ENCODE measurements around the gene SLC27A5. TPM values are rescaled to one million over a fixed set of nuclear protein-coding genes. Genes with fewer than 3 reads are reported as not detected.

The SLC27A5 gene
- total and polyA plus RNA-seq, 12 donors = 2.2 to 7.9 (median 4.3) TPM

DNA sequence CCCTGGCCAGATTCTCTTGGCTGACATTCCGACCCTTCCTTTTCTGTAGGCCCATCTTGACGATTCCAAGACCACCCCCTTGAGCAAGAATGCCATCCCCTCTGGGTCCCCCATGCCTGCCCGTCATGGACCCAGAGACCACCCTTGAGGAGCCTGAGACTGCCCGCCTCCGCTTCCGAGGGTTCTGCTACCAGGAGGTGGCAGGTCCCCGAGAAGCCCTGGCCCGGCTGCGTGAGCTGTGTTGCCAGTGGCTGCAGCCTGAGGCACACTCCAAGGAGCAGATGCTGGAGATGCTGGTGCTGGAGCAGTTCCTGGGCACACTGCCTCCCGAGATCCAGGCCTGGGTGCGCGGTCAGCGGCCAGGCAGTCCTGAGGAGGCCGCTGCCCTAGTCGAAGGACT lies 34.7 kb downstream of the SLC27A5 start:
- H3K27ac ChIP-seq = peak overlapping the region in 8 of 10 donors; percentile 86 to 95 (median 89)
- H3K4me1 ChIP-seq = peaks cover 5 to 23% (median 18%) of the 10 kb centered on the region in 9 donors
- intact Hi-C loops (cut with DNase I) = no loop called here
- DNase-seq (no peak), ATAC-seq (no peak)
- H3K27me3 ChIP-seq = no peaks in the 10 kb centered on the region
- 86 to 87% methylated on average over 15 of the region's 15 CpGs for WGBS, 2 donors
- no peaks in the 10 kb centered on the region for H3K9me3 ChIP-seq
- TF ChIP-seq, protein P1, sequence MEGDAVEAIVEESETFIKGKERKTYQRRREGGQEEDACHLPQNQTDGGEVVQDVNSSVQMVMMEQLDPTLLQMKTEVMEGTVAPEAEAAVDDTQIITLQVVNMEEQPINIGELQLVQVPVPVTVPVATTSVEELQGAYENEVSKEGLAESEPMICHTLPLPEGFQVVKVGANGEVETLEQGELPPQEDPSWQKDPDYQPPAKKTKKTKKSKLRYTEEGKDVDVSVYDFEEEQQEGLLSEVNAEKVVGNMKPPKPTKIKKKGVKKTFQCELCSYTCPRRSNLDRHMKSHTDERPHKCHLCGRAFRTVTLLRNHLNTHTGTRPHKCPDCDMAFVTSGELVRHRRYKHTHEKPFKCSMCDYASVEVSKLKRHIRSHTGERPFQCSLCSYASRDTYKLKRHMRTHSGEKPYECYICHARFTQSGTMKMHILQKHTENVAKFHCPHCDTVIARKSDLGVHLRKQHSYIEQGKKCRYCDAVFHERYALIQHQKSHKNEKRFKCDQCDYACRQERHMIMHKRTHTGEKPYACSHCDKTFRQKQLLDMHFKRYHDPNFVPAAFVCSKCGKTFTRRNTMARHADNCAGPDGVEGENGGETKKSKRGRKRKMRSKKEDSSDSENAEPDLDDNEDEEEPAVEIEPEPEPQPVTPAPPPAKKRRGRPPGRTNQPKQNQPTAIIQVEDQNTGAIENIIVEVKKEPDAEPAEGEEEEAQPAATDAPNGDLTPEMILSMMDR (IDR thresholded peaks at IDR 0.05) = no peak
- H3K4me3 ChIP-seq = peak overlapping the region in 4 of 10 donors; percentile 58 to 75 (median 72)
- peaks cover 0 to 51% (median 8%) of the 10 kb centered on the region in 9 donors for H3K36me3 ChIP-seq

DNA sequence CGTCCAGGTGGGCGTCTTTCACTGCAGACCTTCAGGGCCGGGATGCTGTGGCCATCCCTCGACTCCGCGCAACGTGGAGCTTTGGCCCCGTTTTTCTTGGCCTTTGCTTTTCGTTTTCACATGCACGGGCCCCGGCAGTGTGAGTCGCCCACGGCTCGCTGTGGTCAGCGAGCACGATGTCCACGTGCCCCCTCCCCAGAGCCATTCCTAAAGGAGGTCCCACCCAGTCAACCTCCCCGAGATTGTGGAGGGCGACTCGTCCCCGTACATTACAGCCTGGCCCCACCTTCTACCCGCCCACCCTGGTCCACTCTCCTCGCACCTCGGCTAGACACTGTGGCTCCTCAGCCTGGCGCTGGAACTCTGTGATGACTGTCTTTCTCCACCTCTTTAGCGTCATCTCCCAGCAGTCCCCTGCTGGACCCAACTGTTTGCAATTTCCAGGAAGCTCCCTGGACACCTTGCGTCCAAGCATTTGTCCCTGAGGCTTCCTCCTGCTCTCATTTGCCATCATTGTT lies 35.2 kb downstream of the SLC27A5 start:
- 2% methylated on average over 27 of the region's 27 CpGs for WGBS, 2 donors
- no peaks in the 10 kb centered on the region for H3K9me3 ChIP-seq
- intact Hi-C loops (cut with DNase I) = no loop called here
- peaks cover 0 to 55% (median 11%) of the 10 kb centered on the region in 9 donors for H3K36me3 ChIP-seq
- H3K27ac ChIP-seq = peak overlapping the region; percentile 81 to 95 (median 87)
- TF ChIP-seq, protein P1 (IDR thresholded peaks at IDR 0.05) = no peak
- H3K4me3 ChIP-seq = peak overlapping the region; percentile 54 to 75 (median 66)
- peaks cover 5 to 23% (median 18%) of the 10 kb centered on the region in 9 donors for H3K4me1 ChIP-seq
- H3K27me3 ChIP-seq = no peaks in the 10 kb centered on the region
- DNase-seq (peak in 1 of 2 donors; percentile 31), ATAC-seq (peak in 5 of 8 donors; percentile 1 to 23 (median 9))

DNA sequence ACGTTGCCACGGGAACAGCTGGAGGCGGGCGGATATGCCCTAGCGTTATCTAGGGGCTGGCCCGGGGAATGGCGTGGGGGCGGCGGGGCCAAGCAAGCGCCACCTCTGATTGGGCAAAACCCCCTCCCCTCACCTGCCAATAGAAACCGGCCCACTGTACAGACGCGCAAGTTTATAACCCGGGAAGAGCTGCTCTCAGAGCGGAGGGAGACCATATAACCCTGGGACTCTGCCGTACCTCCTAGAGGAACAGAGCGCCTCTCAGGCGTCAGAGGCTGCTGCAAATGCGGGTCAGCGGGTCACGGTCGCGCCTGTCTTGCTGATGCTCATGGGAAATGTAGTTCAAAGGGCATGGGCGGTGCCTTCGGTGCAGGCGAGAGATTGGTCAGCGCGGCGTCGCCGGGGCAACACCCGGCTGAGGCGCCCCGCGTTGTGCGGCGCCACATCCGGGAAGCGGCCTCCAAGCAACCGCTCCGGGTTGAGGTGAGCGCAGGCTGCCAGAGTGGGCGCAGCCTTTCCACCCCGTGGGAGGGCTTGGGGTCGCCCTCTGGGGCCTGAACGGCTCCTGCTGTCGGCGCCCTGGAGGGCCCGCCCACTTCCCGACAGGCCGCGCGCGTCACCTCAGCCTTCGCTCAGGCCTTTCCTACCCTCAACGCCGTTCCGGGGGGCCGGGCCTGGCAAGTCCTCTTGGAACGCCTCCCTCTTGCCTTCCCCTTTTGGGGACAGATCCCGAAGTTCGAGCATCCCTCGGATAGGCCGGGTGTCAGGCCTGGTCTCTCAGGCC lies 35.9 kb downstream of the SLC27A5 start, which contains the start of gene ZNF446:
TSS of gene ZNF446 (plus strand) at position 639 of the 784 bp plus-strand sequence. CDS start 867 bp downstream, outside the sequence.
- TF ChIP-seq, protein P1 (IDR thresholded peaks at IDR 0.05) = peak in 1 of 9 donors; percentile 23
- Histone ChIP-seq H3K4me3 (peak within 1 kb of the TSS; percentile 54 to 75 (median 66)), H3K9me3 (no peaks in the 10 kb centered on the region), H3K27me3 (no peaks in the 10 kb centered on the region), H3K36me3 (peaks cover 0 to 54% (median 12%) of the 10 kb centered on the region in 9 donors), H3K4me1 (peaks cover 5 to 23% (median 18%) of the 10 kb centered on the region in 9 donors), H3K27ac (peak within 1 kb of the TSS; percentile 81 to 95 (median 87))
- ATAC-seq (peak; percentile 91 to 96 (median 95)), DNase-seq (peak; percentile 93 to 97)
- intact Hi-C loops (cut with DNase I) = no loop called here
- 0% methylated on average over 64 of the region's 64 CpGs for WGBS, 2 donors

DNA sequence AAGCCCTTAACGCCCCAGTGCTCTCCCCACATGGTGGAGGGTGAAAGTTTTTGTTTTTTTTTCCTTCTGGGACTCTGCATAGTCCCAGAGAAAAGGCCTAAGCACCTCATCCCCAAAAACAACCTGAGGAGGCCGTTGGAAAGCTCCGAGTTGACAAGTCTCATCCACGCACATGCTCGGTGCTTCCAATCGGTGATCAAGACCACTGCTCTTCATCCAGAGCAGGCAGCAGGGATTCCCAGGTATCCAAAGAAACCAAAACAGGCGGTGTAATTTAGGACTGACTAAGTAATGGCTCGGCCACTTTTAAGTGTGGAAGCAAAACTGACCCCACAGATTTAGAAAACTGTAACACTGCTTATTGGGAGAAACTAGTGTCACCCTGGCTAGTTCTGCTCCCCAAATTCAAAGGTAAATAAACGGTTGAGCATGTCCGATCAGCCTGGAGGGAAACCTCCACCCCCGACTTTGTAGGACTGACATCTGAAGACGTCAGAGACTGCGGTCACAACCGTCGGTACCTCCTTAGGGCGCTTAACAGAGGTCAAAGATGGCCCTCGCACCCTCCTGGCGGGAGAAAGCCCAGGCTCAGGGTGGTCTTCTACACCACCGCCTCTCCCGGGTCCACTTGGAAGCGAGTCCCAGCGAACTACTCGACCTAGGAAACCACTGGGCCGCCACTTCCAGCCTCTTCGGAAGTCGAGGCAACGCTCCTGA lies 36.6 kb downstream of the SLC27A5 start:
- no peak for DNase-seq
- WGBS, 2 donors = 24 to 25% methylated on average over 27 of the region's 27 CpGs
- TF ChIP-seq, protein P1 (IDR thresholded peaks at IDR 0.05) = no peak
- Histone ChIP-seq H3K27ac (peak overlapping the region; percentile 81 to 95 (median 87)), H3K9me3 (no peaks in the 10 kb centered on the region), H3K4me1 (peaks cover 5 to 23% (median 18%) of the 10 kb centered on the region in 9 donors), H3K4me3 (peak overlapping the region; percentile 54 to 75 (median 66)), H3K36me3 (peaks cover 0 to 54% (median 12%) of the 10 kb centered on the region in 9 donors), H3K27me3 (no peaks in the 10 kb centered on the region)
- ATAC-seq = no peak
- intact Hi-C loops (cut with DNase I) = no loop called here
